HG03442 (cell line): ENCODE data around the gene MNAT1.
A peak's percentile ranks its signal among the peaks of the same experiment; 100 is the strongest.
"Not testable (repeated sequence)": the region's sequence is repeated elsewhere in the genome, so short reads cannot be mapped to it uniquely, and the experiment has no call there.

Experiments used
- ATAC-seq: cut with Tn5 transposase; IDR thresholded peaks from one replicate; pipeline ENCODE4 v1.9.1; 2021; ENCODE audit warnings: mild to moderate bottlenecking, moderate library complexity; ENCODE audit not compliant: unreplicated experiment

Gene MNAT1

DNA sequence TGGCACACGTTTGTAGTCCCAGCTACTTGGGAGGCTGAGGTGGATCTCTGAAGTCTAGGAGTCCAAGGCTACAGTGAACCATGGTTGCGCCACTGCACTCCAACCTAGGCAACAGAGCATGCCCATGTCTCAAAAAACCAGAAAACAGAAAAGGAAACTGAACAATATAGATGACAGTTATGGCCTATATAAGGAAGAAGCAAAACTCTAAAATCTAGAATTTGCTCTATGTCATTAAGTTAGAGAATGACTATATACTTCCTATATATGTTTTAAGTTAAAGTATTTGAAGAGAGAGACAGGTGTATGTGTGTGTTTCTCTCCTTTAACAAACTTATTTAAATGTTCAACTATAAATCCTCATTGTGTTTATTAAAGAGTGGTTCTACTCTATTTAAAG lies 65.8 kb downstream of the MNAT1 start:
- no peak for ATAC-seq

DNA sequence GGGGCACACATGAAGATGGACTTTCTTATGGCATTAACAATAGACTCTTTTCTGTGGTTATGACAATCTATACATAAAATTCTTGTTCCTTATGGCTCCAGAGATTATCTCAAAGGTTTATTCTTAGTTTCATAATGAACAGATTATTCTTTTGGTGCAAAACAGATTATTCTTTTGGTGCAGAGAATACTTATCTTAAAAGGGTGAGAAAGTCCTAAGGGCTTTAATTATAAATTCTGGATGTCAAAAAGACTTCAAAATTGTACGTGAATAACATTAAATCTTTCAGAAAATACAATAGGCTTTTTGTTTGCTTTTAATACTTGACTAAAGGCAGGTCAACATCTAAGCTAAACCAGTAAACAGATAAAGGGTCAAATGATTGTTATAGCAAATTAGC lies 69.3 kb downstream of the MNAT1 start:
- no peak for ATAC-seq

DNA sequence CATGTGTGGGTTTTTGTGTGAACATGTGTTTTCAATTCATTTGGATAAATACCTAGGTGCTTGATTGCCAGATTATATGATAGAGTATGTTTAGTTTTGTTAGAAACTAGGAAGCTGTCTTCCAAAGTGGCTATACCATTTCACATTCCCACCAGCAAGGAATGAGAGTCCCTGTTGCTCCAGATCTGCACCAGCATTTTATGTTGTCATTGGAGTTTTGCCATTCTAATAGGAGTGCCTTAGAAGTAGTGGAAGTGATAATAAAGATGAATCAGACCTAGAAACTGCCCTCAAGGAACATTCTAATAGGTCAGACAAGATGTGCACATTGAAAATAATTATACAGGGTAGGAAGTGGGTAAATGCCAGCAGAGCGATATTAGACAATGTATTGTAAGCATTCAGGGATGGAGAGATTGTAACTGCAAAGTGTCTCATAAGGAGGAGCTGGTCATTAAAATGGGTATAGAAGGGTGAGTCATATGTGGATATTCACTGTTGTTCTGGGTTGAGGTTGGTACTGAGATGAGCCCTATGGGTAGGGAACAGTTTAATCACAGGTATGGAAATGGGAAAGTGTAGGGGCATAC lies 71.4 kb downstream of the MNAT1 start:
- ATAC-seq: no peak

DNA sequence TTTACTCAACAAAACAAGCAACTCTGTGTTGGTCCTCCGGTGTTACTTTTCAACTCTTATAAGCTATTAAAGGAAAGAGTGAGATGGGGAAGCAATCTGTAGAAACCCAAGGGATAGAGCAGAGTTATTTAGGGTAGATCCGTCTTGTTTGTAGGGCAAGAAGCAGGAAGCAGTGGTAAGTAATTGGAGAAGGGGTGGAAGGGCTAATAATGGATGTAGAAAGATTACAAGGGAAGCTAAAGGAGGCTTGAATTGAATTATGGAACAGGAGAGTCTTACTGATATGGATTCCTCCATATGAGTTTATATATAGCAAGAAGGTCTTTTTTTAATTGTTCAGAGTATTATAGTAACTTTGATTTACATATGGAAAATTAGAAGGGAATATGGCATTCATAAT lies 72.7 kb downstream of the MNAT1 start:
- ATAC-seq: no peak

DNA sequence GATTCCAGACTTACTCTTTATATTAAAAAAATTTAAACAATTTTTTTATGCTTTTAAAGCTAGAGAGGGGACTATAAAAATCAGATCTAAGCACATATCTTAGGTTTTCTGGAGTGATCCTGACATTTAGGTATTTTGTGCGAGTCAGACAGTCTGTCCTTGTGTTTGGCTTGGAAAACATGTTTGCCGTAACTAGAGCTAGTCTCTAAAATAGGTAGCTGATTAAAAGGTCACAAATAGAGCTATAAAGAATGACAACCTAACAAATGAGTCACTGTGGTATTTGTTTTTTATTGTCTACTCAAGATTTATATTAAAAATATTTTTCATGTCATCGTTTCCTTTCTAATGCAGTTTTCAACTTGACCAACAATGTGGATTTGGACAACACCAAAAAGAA lies 73.4 kb downstream of the MNAT1 start:
- ATAC-seq: no peak

DNA sequence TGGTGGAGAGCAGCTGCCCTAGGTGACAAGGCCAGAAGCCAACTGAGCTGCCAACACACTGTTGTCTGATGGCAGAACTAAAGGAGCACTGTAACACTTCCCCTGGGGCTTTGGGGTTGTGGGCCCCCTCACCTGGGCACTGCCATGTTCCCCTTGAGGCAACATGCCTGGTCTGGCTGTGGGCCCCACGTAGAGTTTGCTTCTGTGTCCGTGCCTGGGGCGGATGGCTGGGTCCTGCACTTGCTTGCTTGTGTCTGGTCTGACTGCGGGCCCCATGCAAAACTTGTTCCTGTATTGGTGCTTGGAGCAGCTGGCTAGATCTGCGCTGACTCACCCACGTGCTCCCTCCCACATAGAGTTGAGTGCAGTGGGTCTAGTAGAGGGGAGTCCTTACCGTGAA lies 78.4 kb downstream of the MNAT1 start:
- no peak for ATAC-seq

DNA sequence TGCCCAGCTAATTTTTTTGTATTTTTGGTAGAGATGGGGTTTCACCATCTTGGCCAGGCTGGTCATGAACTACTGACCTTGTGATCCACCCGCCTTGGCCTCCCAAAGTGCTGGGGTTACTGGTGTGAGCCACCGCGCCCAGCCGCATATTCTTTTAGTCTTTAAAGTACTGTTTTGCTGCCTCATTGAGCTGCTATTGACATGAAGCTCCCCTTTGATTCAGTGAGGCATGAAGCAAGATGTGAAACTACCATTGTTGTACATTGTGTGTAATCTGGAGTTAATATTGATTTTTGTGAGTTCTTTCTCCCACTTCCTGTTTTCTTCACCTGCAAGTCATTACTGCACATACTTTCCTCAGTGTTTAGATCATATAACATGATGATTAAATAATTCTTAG lies 80.8 kb downstream of the MNAT1 start:
- ATAC-seq: peak; percentile 93

DNA sequence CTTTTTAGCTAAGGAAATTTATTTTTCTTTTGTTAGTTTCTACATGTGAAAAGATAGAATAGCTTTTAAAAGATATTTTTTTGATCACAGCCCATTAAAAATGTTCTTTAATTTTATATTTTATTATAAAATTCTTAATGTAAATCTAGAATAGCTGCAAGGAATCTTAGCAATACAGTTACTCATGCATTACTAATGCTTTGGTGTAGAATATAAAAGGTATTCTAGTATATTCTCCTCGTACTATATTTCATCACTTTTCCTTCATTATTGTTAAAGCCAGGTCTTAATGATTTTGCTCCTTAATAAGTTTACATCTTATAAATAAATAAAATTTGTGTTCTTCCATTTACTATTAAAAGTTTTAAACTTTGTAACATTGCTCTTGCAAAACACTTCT lies 82.6 kb downstream of the MNAT1 start:
- ATAC-seq: no peak

DNA sequence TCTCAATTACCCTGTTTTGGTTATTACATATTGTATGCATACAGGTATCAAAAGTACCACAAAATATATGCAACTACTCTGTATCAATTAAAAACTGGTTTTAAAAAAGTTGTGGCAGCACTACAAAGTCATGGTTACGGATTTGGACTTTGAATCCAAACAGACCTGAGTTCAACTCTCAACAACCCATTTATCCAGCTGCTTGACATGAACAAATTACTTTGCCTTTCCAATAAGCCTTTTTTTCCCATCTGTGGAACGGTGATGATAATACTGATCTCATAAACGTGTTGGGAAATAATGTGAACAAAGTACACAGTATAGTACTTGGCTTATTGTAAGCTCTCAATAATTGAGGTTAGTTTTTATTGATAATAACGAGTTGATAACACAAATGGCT lies 85.0 kb downstream of the MNAT1 start:
- ATAC-seq: no peak

DNA sequence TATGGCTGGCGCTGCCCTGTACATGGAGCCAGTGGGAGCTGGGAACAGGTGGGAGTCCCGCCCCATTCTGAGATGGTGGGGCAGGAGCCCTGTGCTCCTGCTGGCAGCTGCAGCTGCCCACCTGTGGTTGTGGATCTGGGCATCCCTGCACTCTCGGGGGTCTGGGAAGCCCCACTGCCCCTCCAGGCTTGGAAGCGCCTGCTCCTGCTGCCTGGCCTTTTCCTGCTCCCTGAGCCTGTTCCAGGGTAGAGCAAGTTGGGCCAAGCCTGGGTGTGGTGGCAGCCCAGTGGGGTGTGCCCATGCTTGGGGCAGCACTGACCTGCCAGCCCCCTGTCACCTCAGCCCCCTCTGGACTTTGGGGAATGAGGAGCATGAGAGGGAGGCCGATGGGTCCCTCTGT lies 104.0 kb downstream of the MNAT1 start:
- no peak for ATAC-seq

DNA sequence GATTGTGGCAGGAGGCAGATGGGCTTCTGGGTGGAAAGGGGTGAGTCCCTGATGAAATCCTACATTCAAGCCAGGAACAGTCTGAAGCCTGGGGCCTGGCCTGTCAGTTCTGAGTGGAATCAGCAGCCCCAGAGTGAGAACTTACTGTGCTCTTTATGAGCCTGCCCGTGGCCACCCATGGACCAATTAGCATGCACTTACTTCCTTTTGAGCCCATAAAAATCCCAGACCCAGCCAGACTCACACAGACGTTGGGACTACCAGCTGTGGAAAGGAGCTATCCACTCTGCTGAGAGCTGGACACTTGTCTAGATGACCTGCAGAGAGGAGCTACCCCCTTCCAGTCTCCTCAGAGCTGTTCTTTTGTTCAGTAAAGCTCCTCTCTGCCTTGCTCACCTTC lies 104.5 kb downstream of the MNAT1 start:
- no peak for ATAC-seq

DNA sequence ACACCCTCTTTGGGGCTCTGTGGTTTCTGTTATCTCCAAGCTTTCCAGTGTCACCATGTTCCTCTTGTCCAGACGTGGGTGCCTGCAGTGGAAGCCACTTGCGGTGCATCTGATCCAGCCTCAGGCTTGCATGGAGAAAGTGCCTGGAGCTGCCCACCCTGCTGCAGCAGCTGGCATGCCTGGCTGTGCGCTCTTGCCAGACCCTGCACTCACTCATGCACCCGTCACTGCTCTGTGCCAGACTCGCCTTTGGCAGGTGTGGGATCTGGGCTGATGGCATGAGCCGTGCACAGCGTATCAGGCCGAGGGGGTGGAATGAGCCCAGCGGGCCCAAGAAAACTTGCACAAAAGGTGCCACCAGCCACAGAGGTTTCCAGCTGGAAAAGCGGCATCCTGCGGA lies 105.1 kb downstream of the MNAT1 start:
- no peak for ATAC-seq

DNA sequence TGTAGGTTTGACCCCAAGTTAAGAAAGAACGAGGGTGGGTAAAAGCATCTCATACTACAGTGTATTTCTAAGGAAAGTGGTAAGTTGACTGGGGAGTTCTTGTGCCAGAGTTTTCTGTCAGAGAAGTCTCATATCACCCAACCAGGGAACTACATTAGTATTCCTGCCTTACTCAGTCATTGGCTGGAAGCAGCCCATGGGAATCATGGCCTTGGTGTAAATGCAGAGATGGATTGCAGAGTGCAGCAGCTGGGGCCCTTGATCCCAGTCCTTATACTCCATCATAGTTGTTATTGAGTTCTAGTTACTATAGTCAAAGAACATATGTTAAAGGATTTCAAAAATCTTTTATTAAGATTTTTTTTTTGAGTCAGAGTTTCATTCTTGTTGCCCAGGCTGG lies 105.8 kb downstream of the MNAT1 start:
- ATAC-seq: no peak

DNA sequence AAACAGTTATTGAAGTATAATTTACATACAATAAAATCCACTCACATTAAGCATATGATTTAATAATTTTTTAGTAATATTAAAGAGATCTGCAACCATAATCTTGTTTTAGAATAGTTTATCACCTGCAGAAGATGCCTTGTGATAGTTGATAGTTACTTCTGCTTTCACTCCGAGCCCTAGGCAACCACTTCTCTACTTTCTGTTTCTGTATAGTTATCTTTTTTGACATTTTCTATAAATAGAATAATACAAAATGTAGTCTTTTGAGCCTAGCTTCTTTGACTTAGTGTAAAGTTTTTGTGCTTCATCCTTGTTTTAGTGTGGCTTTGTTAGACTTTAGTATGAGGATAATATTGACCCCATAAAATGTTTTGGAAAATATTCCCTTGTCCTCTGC lies 111.0 kb downstream of the MNAT1 start:
- peak; percentile 95 for ATAC-seq

DNA sequence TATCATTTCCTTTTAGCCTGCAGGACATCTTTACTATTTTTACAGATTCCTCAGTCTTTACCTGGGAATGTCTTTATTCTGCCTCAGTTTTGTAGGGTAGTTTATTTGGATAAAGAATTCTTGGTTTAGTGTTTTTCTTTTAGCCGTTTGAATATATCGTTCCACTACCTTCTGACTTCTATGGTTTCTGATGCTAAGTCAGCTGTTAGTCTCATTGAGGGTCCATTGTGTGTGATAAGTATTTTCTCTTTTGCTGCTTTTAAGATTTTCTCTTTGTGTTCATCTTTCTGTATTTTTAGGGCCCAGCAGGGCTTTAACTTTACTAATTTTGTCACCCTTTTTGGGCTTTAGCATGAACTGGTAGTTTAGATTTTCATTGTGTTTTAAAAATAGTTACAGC lies 113.5 kb downstream of the MNAT1 start:
- no peak for ATAC-seq

DNA sequence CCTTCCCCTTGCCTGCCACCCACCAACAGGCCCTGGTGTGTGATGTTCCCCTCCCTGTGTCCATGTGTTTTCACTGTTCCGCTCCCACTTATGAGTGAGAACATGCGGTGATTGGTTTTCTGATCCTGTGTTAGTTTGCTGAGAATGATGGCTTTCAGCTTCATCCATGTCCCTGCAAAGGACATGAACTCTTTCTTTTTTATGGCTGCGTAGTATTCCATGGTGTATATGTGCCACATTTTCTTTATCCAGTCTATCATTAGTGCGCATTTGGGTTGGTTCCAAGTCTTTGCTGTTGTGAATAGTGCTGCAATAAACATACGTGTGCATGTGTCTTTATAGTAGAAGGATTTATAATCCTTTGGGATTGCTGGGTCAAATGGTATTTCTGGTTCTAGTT lies 117.1 kb downstream of the MNAT1 start:
- ATAC-seq: not testable (repeated sequence)

DNA sequence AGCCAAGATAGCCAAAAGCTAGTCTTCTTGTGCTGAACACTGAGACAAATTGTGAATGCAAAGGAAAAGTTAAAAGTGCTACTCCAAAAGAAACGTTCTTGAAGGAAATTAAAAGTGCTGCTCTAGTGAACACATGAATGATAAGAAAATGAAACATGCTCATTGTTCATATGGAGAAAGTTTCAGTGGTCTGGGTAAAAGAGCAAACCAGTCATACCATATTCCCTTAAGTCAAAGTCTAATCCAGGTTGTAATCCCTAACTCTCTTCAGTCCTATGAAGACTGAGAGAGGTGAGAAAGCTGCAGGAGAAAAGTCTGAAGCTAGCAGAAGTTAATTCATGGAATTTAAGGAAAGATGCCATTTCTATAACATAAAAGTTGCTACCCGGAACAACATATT lies 121.5 kb downstream of the MNAT1 start:
- no peak for ATAC-seq

DNA sequence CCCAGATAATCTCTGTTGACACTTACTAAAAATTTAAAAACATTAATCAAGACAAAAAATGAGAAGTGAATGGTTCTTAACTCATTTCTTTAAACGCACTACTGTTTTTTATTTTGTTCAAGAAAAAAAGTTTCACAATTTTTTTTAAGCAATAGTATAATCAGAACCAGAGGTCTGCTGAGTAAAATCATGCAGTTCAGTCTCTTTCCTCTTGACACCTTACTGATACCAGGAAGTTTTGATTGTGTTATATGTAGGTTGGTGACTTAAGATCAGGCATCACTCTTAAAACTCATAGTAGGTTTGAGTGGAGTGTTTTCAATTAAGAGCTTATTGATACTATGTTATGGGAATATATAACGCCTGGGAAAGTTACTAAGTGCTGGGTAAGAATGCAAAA lies 125.0 kb downstream of the MNAT1 start:
- ATAC-seq: no peak

DNA sequence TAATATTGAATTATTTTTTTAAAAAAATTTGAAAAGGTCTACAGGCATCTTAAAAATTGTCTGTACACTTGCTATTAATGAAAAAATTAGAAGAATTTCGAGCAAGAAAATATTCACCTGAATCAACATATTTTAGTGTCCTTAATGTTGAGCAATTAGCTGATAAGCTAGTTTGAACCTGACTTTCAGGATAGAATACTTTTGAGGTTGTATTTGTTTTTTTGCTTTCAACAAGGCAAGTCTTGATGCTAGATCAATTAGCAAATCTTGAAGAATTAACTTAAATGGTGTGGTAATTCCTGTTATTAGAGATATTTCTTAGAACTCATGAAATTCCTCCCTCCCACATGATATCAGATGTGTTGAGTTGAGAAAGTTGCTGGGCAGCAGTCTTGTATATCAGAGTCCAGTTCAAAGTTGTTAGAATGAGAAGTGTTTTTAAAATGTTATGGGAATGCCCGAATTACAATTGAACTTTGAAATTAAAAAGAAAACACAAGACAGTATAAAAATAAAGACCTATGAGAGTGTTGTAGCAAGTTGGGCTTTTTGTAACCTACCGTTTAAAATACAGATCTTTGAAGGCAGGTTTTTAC lies 127.1 kb downstream of the MNAT1 start:
- no peak for ATAC-seq

DNA sequence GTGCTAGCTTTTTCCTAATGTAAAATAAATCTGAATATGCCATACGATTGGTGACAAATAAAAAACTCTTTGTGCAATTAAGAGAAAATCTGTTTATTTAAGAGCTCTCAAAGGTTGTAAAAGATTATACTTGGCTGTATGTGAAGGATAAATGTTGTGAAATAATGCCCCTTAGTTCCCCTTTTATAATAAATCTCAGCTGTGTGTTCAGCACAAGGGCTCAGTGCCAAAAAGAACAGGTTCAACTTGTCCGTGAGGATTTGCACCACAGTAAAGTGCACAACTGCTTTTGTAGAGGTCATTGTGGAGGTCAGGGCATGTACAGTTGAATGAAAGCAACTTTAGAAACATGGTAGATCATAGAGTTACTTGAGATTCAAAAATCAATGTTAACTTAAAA lies 127.7 kb downstream of the MNAT1 start:
- no peak for ATAC-seq

DNA sequence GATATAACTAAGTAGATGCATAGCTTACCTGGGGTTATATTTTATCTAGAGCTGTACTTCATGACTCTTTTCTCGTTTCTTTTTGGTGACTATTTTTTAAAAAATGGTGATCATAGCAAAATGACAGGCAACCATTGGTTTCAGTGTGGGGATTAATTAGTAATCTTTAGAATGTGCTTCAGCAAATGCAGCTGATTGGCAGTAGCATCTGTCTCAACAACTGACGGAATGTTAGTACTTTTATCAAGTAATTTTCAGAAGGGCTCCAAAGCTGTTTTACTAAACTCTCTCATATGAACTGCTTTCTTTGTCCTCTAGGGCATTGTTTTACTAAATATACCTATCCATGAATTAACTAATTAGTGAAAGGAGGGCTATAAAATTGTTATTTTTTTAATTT lies 128.7 kb downstream of the MNAT1 start:
- no peak for ATAC-seq

DNA sequence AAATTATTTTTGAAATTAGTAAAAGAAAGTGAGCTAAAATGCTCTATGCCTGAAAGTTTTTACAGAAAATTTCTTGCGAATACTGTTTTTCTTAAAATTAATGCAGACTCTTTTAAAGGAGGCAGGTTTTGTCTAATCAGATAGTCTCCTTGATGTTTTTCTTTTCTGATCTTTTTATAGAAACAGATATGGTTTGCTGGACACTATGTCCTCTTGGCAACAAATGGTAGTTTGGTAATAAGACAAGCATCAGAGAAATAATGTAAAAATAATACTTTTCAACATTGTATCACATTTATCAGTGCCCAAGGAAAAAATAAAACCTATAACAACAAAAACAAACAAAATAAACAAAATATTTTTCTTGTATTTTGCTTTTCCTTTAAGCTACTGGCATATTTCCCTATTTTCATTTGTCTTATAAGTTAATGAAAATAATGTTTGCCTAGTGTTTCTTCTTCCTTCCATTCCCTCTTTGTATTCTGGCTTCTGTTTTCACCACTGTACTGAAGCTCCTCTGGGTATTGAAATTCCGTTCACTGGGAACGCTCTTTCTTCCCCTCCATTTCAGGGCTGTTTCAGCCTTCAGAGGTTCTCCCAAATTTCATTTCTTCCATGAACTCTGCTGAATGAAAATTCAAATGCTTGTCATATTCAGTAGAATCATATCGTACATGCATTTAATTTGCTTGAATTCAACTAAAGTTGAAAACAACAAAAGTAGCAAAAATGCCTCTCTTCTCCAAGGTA lies 131.0 kb downstream of the MNAT1 start:
- no peak for ATAC-seq
